Measurements from ENCODE around the gene POTEB3.
"Not testable (repeated sequence)": the region's sequence is repeated elsewhere in the genome, so short reads cannot be mapped to it uniquely, and the experiment has no call there.

- TF ChIP-seq EZH2 (IDR thresholded peaks at IDR 0.05; ENCODE audit: insufficient read depth, poor library complexity, severe bottlenecking); EZH2phosphoT487 (IDR thresholded peaks at IDR 0.05; ENCODE audit: insufficient read depth, low read depth): not testable (repeated sequence)
Measured at GRCh38 chr15:21383866-21384485, 56.3 kb downstream of the POTEB3 start.
